ENCODE measurements around the gene GPR148.
A peak's percentile ranks its signal among the peaks of the same experiment; 100 is the strongest.
"Not testable (repeated sequence)": the region's sequence is repeated elsewhere in the genome, so short reads cannot be mapped to it uniquely, and the experiment has no call there.

The GPR148 gene

DNA sequence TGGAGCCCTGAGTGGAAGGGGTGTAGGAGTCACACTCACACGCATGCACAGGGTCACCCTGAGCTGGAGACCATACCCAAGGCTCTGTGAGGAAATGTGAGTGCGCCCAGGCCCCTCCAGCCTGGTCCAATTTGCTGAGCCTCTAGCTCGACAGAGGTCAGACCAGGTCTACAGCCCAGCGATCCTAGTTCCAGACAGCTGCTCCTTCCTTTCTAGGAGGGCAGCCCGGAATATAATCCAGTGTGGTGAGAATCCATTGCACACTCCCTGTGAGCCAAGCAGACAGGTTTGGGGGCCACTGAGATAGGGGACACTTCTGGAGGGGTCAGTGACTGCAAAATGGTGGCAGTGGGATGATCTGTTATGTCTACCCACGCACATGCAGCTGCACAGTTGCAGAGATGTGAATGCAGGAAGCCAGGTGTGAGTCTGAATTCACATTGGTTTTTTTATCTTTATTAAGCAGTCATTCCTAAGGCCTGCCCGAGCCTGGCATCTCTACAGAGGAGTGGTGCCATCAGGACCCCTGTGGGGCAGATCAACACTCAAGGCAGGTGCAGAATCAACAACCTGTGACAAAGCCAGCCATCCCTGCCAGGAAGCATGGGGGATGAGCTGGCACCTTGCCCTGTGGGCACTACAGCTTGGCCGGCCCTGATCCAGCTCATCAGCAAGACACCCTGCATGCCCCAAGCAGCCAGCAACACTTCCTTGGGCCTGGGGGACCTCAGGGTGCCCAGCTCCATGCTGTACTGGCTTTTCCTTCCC lies at the start of gene GPR148:
Gene GPR148 (plus strand): TSS at position 522 of the 768 bp plus-strand sequence. CDS start 82 bp downstream, at position 604.
- no peak for DNase-seq

DNA sequence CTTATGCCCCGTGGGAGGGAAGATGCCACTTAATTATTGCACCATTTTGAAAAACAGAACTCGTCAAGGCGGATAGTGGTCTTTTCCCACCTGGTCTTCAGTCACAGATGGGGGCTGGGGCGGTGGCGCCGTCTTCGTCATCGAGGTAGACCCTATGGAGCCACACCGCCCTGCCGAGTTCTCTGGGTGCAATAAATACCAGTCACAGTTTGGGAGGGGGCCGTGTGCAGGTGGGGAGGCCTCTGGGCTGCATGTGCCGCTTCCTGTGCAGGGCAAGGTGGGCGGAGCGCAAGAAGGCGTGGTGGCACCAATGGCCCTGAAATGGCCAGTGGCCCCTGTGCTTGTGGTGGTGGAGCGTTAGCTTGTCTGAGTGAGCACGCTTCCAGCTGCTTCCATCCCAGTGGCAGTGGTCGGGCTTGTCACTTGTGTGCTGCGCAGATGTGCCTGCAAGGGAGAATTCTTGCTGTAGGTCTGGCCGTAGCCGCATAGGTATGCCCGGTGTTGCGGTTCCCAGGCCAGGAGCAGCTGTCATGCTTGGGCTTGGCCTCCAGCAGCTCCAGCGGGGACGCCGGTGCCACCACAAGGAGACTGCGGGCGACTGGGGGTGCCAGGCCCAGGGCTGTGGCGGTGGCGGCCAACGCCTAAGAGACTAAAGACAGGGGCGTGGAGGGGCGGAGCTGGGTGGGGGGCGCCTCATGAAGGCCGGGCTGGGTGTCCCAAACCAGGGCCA lies 36.7 kb upstream of the GPR148 start:
- DNase-seq, result not testable (repeated sequence)

GRCh38 chr2:130693474-130693873 lies 35.4 kb upstream of the GPR148 start:
- not testable (repeated sequence) for DNase-seq

DNA sequence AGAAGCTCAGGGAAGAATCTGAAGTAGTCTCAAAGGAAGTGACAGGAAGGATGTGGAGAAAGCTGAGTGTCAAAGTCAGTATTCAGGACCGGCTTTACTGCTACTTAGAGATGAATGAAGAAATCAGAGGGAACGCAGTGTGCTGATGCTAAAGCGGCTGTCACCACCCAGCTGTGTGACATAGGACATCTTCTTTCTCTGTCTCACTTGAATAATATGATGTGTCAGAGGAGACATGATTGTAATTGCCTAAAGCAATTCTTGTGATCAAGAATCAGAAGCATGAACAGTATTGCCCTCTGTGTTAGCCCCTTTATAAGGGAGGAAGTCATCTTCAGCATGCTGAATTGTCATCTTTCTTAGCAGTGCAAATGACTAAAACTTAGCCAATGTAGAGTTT lies 25.6 kb upstream of the GPR148 start:
- DNase-seq, result not testable (repeated sequence)

GRCh38 chr2:130714795-130715194 lies 14.1 kb upstream of the GPR148 start:
- DNase-seq, result not testable (repeated sequence)

GRCh38 chr2:130720036-130720435 lies 8.8 kb upstream of the GPR148 start:
- DNase-seq, result no peak

GRCh38 chr2:130720528-130720927 lies 8.3 kb upstream of the GPR148 start:
- no peak for DNase-seq

GRCh38 chr2:130724455-130724854 lies 4.4 kb upstream of the GPR148 start:
- no peak for DNase-seq

DNA sequence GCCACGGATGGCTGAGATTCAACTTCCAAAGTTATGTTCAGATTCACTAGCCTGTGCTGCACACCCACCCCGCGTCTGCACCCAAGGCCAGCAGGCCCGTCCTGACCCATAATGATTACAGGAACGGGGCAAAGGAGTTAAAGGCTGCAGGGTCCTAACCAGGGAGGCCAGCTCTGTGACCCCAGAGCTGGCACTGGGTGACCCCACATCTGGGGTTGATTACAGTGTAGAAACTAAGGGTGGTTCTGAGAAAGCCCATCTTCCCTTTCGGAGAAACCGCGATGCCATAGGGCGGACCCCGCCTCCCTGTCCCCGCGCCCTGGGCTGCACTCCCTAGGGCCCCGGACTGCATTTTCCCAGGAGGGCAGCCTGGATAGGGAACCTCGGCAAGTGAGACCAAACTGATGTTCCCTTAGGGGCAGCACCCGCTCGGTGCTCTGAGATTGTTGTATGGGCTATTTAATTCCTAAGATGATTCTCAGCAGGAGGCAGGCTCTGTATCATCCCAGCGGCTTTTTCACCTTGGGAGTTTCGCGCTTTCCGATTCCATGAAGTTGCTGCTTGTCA lies 2.2 kb upstream of the GPR148 start:
- DNase-seq, result no peak

- peak; percentile 89 for DNase-seq
Observed at GRCh38 chr2:130727286-130727924, 1.5 kb upstream of the GPR148 start.

DNA sequence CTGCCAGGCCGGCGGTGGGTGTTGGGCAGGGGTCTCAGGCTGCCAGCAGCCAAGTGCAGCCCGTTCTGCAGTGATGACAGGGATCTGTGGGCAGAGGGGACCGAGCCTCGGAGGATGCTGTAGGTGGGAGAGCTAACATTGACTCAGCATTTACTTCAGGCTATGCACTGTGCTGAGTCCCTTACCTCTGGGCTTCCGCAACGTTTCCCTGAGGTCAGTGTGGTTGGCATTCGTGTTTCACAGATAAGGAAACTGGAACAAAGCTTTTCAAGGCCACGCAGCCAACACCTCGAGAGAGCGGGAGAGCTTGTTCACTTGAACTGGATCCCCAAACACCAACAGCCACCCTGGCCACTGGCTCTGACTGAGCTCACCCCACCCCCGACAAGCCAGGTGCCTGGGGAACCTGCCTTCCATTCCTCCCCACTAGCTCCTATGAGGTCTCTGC lies 839 bp upstream of the GPR148 start:
- DNase-seq, result peak; percentile 21

- no peak for DNase-seq
Observed at GRCh38 chr2:130729322-130730299, 741 bp downstream of the GPR148 start.

DNA sequence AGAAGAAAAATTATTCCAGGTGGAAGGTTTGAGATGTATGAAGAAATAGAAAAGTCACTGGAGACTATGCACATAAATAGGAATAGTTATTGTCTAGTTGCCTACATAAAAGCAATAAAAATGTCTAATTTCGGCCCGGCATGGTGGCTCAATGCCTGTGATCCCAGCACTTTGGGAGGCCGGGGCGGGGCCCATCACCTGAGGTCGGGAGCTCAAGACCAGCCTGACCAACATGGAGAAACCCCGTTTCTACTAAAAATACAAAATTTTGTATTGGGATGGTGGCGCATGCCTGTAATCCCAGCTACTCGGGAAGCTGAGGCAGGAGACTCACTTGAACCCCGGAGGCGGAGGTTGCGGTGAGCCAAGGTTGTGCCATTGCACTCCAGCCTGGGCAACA lies 3.4 kb downstream of the GPR148 start:
- not testable (repeated sequence) for DNase-seq

DNA sequence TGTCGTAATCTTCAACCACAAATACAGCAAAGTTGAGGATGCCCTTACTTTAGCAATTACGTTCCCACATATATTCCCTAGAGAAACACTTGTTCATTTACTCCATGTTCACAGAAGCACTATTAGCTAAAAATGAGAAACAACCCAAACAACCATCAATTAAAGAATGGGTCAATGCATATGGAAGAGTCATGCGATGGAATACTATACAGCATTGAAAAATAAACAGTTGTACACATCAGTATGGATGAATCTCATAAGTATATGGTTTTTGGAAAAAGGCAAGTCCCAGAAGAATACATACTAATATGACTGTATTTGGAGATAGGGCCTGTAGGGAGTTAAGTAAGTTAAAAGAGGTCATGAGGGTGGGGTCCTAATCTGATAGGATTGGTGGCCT lies 6.3 kb downstream of the GPR148 start:
- no peak for DNase-seq

GRCh38 chr2:130736487-130736886 lies 7.6 kb downstream of the GPR148 start:
- no peak for DNase-seq

DNA sequence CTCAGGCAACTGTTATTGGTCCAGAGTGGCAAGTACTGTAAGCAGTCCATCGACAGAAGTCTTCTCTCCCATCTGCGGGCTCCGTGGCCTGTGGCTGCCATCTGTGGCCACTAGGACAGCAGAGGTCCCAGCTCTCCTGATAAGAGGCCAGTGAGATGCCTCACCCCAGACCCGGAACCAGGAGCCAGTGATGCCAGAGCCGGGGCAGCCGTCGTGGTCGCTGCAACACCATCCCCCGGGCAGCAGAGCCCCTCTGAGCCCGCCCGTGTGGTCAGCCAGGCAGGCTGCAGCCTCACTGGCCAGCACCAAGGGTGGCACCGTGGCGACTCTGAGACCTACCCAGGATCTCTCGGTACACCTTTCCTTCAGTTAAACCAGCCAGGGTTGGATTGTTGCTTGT lies 8.7 kb downstream of the GPR148 start:
- no peak for DNase-seq

DNA sequence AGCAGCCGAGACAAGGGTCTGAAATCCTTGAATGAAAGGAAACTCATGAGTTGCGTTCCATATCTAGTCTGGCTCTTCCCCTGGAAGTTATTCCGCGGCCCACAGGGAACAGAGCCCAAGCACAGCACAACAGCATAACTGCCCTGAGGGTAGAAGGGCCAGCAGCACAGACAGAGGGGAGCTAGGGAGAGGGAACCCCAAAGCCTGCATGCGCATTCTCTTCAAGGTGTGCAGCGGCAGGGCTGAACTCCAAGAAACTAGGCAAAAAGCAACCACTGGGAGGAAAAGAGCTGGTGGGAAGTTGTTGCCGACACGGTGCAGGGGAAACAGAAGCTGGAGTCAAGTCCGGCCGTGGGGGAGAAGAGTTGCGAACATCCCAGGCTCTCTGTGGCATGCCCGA lies 11.8 kb downstream of the GPR148 start:
- no peak for DNase-seq

- no peak for DNase-seq
Observed at GRCh38 chr2:130743278-130743677, 14.4 kb downstream of the GPR148 start.

GRCh38 chr2:130744287-130745117 lies 15.6 kb downstream of the GPR148 start:
- DNase-seq, result no peak

DNA sequence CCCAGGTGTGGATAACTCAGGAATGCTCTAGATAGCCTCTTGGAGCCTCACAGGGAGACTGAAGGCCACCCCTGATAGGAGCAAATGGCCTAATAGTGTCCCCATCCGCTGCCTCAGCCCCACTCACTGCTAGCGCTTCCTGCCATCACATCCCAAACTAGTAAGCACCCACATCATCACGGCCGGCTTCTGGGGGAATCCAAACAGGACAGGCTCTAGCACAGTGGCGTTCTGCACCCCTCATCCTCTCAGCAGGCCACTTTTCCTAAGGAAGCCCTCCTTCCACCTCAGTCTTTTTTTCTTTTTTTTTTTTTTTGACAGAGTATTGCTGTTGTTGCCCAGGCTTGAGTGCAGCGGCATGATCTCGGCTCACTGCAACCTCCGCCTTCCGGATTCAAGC lies 20.2 kb downstream of the GPR148 start:
- no peak for DNase-seq

DNA sequence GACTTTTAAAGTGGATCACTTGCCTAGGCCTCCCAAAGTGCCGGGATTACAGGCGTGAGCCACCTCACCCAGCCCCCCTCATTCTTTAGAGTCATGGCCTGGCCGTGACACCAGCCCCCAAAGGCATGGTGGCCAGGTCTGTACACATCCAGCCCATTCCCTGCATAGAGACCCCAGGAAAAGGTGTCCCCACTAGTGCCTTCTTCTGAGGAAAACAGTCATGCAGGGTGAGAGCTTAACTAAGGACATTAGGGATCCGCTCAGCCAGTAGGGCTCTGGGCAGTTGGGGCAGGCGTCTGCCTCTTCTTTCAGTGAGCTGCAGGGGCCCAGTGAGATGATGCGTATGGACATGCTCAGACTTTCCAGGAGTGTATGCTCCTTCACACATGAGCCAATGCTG lies 20.8 kb downstream of the GPR148 start:
- DNase-seq, result no peak
